Measurements from ENCODE around the gene KAZN. TPM values are rescaled to one million over a fixed set of nuclear protein-coding genes. Genes with fewer than 3 reads are reported as not detected.

KAZN gene
- total RNA-seq, 1 donor from 2014 or later = 7.9 TPM

DNA sequence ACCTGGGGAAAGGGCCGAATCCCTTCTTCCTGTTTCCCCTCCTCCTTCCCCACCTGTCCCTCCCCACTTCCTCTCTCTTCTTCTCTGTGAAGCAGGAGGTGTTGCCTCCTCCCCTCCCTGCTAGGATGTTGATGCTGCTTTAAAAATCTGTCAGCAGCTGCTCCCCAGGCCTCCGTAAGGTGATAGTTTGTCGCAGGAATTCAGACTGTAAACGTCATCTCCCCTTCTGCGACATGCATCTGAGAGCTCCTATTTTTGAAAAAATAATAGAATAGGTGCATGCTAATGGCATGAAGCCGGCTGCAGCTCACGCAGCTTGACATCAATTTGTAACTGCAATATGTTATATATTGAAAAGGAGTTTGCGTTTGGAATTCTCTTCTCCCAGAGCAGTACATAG, 70.1 kb downstream of the KAZN start:
- Mint-ChIP-seq H3K36me3 (ENCODE audit: unreplicated experiment) (peaks cover 5% of the 10 kb centered on the region), H3K9me3 (ENCODE audit: unreplicated experiment) (peaks cover 7% of the 10 kb centered on the region), H3K27me3 (ENCODE audit: unreplicated experiment) (peaks cover 2% of the 10 kb centered on the region), H3K27ac (ENCODE audit: unreplicated experiment) (no peak overlapping the region), H3K4me3 (ENCODE audit: unreplicated experiment) (no peak overlapping the region), H3K4me1 (ENCODE audit: low read depth, unreplicated experiment) (peaks cover 14% of the 10 kb centered on the region)
- no peak for DNase-seq
- TF ChIP-seq, protein P1, sequence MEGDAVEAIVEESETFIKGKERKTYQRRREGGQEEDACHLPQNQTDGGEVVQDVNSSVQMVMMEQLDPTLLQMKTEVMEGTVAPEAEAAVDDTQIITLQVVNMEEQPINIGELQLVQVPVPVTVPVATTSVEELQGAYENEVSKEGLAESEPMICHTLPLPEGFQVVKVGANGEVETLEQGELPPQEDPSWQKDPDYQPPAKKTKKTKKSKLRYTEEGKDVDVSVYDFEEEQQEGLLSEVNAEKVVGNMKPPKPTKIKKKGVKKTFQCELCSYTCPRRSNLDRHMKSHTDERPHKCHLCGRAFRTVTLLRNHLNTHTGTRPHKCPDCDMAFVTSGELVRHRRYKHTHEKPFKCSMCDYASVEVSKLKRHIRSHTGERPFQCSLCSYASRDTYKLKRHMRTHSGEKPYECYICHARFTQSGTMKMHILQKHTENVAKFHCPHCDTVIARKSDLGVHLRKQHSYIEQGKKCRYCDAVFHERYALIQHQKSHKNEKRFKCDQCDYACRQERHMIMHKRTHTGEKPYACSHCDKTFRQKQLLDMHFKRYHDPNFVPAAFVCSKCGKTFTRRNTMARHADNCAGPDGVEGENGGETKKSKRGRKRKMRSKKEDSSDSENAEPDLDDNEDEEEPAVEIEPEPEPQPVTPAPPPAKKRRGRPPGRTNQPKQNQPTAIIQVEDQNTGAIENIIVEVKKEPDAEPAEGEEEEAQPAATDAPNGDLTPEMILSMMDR (IDR thresholded peaks at IDR 0.05; ENCODE audit: partially characterized antibody, unreplicated experiment) = no peak

DNA sequence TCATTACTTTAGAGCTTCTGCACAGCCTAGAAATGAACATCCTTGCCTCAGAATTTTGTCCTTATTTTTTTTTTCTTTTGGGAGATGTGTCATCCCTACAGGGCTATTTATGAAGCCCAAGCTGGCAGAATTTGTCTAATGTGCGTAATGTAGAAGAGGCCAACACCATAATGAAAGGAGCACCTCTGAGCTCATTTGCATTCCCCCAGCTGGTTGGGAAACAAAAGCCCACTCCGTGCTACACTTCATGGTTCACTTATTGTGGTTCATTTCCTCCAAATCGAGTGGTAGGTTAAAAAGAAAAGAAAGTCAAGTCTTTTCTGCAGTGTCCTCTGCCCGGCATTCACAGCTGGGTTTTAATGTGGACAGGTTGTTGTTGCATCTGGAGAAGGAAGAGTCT, 73.5 kb downstream of the KAZN start:
- Mint-ChIP-seq H3K4me3 (ENCODE audit: unreplicated experiment) (no peak overlapping the region), H3K4me1 (ENCODE audit: low read depth, unreplicated experiment) (peaks cover 10% of the 10 kb centered on the region), H3K36me3 (ENCODE audit: unreplicated experiment) (peaks cover 5% of the 10 kb centered on the region), H3K9me3 (ENCODE audit: unreplicated experiment) (peaks cover 6% of the 10 kb centered on the region), H3K27me3 (ENCODE audit: unreplicated experiment) (peaks cover 4% of the 10 kb centered on the region), H3K27ac (ENCODE audit: unreplicated experiment) (no peak overlapping the region)
- no peak for DNase-seq
- TF ChIP-seq, protein P1 (IDR thresholded peaks at IDR 0.05; ENCODE audit: partially characterized antibody, unreplicated experiment) = no peak

DNA sequence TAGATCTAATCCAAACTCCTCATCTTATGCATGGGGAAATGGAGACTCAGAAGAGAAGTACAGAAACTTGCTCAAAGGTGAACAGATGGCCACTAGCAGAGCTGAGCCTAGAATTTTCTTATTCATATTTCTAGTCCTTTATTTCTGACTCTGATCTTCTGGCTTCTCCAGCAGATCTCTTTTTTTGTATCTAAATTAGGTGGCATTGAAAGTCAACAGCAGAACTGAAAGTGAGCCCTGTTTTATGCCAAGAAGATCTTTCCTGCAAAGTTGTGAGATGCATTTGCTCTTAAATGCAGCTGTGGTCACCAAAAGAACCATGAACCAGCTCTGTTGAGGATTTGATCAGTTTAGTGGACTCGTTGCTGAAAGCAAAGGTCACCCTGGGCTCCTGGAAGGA, 75.5 kb downstream of the KAZN start:
- TF ChIP-seq, protein P1 (IDR thresholded peaks at IDR 0.05; ENCODE audit: partially characterized antibody, unreplicated experiment) = no peak
- H3K27me3 Mint-ChIP-seq (ENCODE audit: unreplicated experiment) = peaks cover 2% of the 10 kb centered on the region
- DNase-seq = no peak
- H3K4me3 Mint-ChIP-seq (ENCODE audit: unreplicated experiment) = no peak overlapping the region
- H3K4me1 Mint-ChIP-seq (ENCODE audit: low read depth, unreplicated experiment) = peaks cover 9% of the 10 kb centered on the region
- H3K36me3 Mint-ChIP-seq (ENCODE audit: unreplicated experiment) = peaks cover 5% of the 10 kb centered on the region
- H3K9me3 Mint-ChIP-seq (ENCODE audit: unreplicated experiment) = peaks cover 1% of the 10 kb centered on the region
- H3K27ac Mint-ChIP-seq (ENCODE audit: unreplicated experiment) = no peak overlapping the region

DNA sequence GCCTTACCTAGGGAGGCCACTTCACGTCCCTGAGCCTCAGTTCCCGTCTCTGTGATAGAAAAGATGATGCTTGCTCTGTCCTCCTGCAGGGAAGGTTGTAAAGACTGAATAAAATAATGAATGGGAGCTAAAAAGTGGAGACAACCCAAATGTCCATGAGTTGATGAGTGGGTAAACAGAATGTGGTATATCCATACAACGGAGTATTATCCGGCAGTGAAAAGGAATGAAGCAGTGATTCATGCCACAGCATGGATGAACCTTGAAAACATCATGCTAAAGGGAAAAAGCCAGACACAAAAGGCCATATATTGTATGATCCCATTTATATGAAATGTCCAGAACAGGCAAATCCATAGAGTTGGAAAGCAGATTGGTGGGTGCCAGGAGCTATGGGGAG, 77.9 kb downstream of the KAZN start:
- peaks cover 2% of the 10 kb centered on the region for H3K27me3 Mint-ChIP-seq (ENCODE audit: unreplicated experiment)
- peaks cover 5% of the 10 kb centered on the region for H3K36me3 Mint-ChIP-seq (ENCODE audit: unreplicated experiment)
- peaks cover 9% of the 10 kb centered on the region for H3K4me1 Mint-ChIP-seq (ENCODE audit: low read depth, unreplicated experiment)
- no peak overlapping the region for H3K27ac Mint-ChIP-seq (ENCODE audit: unreplicated experiment)
- DNase-seq = no peak
- H3K9me3 Mint-ChIP-seq (ENCODE audit: unreplicated experiment) = peaks cover 1% of the 10 kb centered on the region
- no peak overlapping the region for H3K4me3 Mint-ChIP-seq (ENCODE audit: unreplicated experiment)
- TF ChIP-seq, protein P1 (IDR thresholded peaks at IDR 0.05; ENCODE audit: partially characterized antibody, unreplicated experiment) = no peak

DNA sequence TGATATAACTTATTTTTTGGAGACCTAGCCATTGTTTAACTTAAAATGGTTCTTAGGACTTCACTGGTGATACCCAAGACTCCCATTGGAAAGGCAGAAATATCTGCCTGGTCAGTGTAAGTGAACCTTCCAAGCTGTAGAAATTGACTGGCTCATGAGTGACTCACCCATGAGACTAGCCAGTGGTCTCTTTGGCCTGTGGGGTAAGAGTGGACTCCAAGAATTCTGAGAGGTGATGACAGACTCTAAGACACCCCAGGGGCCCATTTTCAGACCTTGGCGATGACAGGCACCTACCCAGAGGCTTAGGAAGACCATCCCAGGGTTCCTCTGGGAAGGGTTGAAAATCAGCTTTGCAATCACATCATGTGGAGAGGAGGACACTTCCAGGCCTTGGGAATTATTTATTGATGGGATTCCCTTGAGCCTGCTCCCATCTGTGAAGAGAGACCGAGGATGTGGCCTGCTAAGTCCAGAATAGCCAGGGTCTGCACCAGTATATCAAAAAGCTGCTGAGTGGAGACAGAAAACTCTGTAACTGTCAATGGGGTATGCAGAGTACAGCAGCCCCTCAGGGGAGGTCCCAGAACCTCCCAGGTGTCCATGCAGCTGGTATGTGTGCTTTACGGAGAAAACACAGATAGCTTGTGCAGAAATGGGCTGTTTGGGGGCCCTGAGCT, 78.9 kb downstream of the KAZN start:
- H3K9me3 Mint-ChIP-seq (ENCODE audit: unreplicated experiment) = peaks cover 1% of the 10 kb centered on the region
- H3K27me3 Mint-ChIP-seq (ENCODE audit: unreplicated experiment) = peaks cover 4% of the 10 kb centered on the region
- peaks cover 7% of the 10 kb centered on the region for H3K4me1 Mint-ChIP-seq (ENCODE audit: low read depth, unreplicated experiment)
- TF ChIP-seq, protein P1 (IDR thresholded peaks at IDR 0.05; ENCODE audit: partially characterized antibody, unreplicated experiment) = no peak
- peaks cover 5% of the 10 kb centered on the region for H3K36me3 Mint-ChIP-seq (ENCODE audit: unreplicated experiment)
- H3K27ac Mint-ChIP-seq (ENCODE audit: unreplicated experiment) = no peak overlapping the region
- no peak for DNase-seq
- H3K4me3 Mint-ChIP-seq (ENCODE audit: unreplicated experiment) = no peak overlapping the region
